Panc1 (cell line): ENCODE results near the gene SPEF1. TPM values are rescaled to one million over a fixed set of nuclear protein-coding genes. Genes with fewer than 3 reads are reported as not detected.

ENCODE experiments used
- ATAC-seq: fragments of 200-7000 bp; cut with Tn5 transposase; 2 replicates; pipeline ENCODE4 v1.9.1; 2020; ENCODE audit warnings: mild to moderate bottlenecking, moderate library complexity
- BruUV-seq: library from RNA; stranded (reverse); fragments of 400-500 nt; replicated peaks from 2 replicates; lab custom pipeline; 2021; lab: Mats Ljungman, UMichigan
- CTCF ChIA-PET: fragments of 300-600 bp; sonication (Branson Sonifier 250); formaldehyde crosslinking; loops from one replicate; lab custom pipeline; 2022; ENCODE audit warnings: antibody characterized with exemption; lab: Charles Lee
- POLR2A ChIA-PET: fragments of 300-600 bp; sonication (Branson Sonifier 250); formaldehyde crosslinking; loops from one replicate; lab custom pipeline; 2022; ENCODE audit warnings: antibody characterized with exemption; lab: Charles Lee
- DNase-seq: peaks from one replicate; pipeline ENCODE4 v3.0.0-alpha.2; 2010; ENCODE audit warnings: low read depth, low spot score
- H3K27ac ChIP-seq: 2 replicates; pipeline ENCODE4 v1.5.1; 2011; ENCODE audit warnings: mild to moderate bottlenecking, low read length, inconsistent platforms
- H3K27me3 ChIP-seq: fragments of 200-500 bp; sonication (Bioruptor generic); 2 replicates; pipeline ENCODE4 v1.6.0; 2014; ENCODE audit warnings: low read length, inconsistent platforms; ENCODE audit not compliant: control insufficient read depth, insufficient read depth
- H3K36me3 ChIP-seq: fragments of 200-500 bp; sonication (Bioruptor generic); 2 replicates; pipeline ENCODE4 v1.5.1; 2014; ENCODE audit warnings: inconsistent platforms, mild to moderate bottlenecking, low read length, moderate library complexity; ENCODE audit not compliant: control insufficient read depth, insufficient read depth
- H3K4me1 ChIP-seq: 2 replicates; pipeline ENCODE4 v1.5.1; 2011; ENCODE audit warnings: inconsistent platforms, mild to moderate bottlenecking, low read length, moderate library complexity; ENCODE audit not compliant: control insufficient read depth, insufficient read depth
- H3K4me3 ChIP-seq, 2 experiments: 2 replicates each; pipeline ENCODE4 v1.5.1; 2011 to 2012; ENCODE audit warnings: low read depth in 2 of 2, low read length in 2 of 2, mild to moderate bottlenecking in 2 of 2, inconsistent platforms in 1 of 2, moderate library complexity in 1 of 2
- H3K9me3 ChIP-seq: fragments of 200-500 bp; sonication (Bioruptor generic); 2 replicates; pipeline ENCODE4 v1.5.1; 2014; ENCODE audit warnings: low read depth, mild to moderate bottlenecking, inconsistent platforms, low read length, moderate library complexity; ENCODE audit not compliant: control insufficient read depth, insufficient read depth
- POLR2AphosphoS5 ChIP-seq: IDR thresholded peaks from 2 replicates; pipeline ENCODE4 v1.6.1; 2012; ENCODE audit warnings: mild to moderate bottlenecking, low read depth, low read length, moderate library complexity
- SIN3A ChIP-seq: IDR thresholded peaks from 2 replicates; pipeline ENCODE4 v1.6.1; 2012; ENCODE audit warnings: low read depth, mild to moderate bottlenecking, low read length, moderate library complexity, borderline replicate concordance; ENCODE audit not compliant: insufficient read depth
- TCF7L2 ChIP-seq: IDR thresholded peaks from 2 replicates; pipeline ENCODE4 v1.6.1; 2011; ENCODE audit warnings: mild to moderate bottlenecking, low read depth, low read length, inconsistent platforms
- in situ Hi-C: cut with HindIII; loops from 2 replicates; pipeline ENCODE4 v1.10.0; 2016; ENCODE audit warnings: low sequenced_read_pairs, low pct_unique_long_range_greater_than_20kb
- intact Hi-C: fragments of 100-400 bp; cut with micrococcal nuclease; formaldehyde crosslinking; loops from one replicate; pipeline ENCODE4 v1.10.0; 2022; ENCODE audit not compliant: unreplicated experiment
- total RNA-seq: library from RNA; stranded (reverse); gene quantifications from one replicate; pipeline ENCODE4 v1.2.1, GENCODE V29; 2021; ENCODE audit not compliant: unreplicated experiment
- TF ChIP-seq, protein P1 (sequence below): fragments of 450-650 bp; IDR thresholded peaks from 2 replicates; pipeline ENCODE4 v1.5.1; 2017; ENCODE audit warnings: mild to moderate bottlenecking
- TF ChIP-seq, protein P2 (sequence below), 2 experiments: IDR thresholded peaks; 2 replicates each; pipeline ENCODE4 v1.6.1; 2011 to 2012; ENCODE audit warnings: low read depth in 2 of 2, control low read depth in 1 of 2, low read length in 1 of 2, mild to moderate bottlenecking in 1 of 2, moderate library complexity in 1 of 2; ENCODE audit not compliant: insufficient read depth in 1 of 2

SPEF1 gene
- total RNA-seq, 1 experiment from 2014 or later = 0.41 TPM

DNA sequence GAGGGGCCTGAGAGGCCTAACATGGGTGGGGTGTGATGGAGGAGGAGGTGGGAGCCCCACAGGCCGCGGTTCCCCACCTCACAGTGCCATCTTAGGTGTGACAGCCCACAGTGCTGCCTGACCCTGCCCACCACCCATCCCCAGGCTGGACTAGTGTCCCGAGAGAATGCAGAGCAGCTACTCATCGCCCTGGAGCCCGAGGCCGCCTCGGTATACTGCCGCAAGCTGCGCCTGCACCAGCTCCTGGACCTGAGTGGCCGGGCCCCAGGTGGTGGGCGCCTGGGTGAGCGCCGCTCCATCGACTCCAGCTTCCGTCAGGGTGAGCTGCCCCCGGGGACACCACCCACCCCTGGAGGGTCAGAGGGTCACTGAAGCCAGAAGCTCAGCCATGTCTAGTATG lies 33.2 kb downstream of the SPEF1 start:
- CTCF ChIA-PET = interaction anchor here (0.6 to 2.1 kb wide), 2 partner anchors 14 to 32 kb away, joined by 3 to 10 read pairs; no protein-coding TSS in a partner anchor
- Histone ChIP-seq H3K36me3 (no peaks in the 10 kb centered on the region), H3K27ac (no peak overlapping the region), H3K4me1 (no peaks in the 10 kb centered on the region; the same call in 1 of the 2 replicates), H3K4me3 (no peak overlapping the region), H3K9me3 (no peaks in the 10 kb centered on the region), H3K27me3 (peaks cover 6% of the 10 kb centered on the region)
- ATAC-seq (no peak), DNase-seq (no peak)
- TF ChIP-seq TCF7L2 = no peak
- TF ChIP-seq SIN3A = no peak
- TF ChIP-seq, protein P1, sequence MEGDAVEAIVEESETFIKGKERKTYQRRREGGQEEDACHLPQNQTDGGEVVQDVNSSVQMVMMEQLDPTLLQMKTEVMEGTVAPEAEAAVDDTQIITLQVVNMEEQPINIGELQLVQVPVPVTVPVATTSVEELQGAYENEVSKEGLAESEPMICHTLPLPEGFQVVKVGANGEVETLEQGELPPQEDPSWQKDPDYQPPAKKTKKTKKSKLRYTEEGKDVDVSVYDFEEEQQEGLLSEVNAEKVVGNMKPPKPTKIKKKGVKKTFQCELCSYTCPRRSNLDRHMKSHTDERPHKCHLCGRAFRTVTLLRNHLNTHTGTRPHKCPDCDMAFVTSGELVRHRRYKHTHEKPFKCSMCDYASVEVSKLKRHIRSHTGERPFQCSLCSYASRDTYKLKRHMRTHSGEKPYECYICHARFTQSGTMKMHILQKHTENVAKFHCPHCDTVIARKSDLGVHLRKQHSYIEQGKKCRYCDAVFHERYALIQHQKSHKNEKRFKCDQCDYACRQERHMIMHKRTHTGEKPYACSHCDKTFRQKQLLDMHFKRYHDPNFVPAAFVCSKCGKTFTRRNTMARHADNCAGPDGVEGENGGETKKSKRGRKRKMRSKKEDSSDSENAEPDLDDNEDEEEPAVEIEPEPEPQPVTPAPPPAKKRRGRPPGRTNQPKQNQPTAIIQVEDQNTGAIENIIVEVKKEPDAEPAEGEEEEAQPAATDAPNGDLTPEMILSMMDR = no peak
- TF ChIP-seq, protein P2, sequence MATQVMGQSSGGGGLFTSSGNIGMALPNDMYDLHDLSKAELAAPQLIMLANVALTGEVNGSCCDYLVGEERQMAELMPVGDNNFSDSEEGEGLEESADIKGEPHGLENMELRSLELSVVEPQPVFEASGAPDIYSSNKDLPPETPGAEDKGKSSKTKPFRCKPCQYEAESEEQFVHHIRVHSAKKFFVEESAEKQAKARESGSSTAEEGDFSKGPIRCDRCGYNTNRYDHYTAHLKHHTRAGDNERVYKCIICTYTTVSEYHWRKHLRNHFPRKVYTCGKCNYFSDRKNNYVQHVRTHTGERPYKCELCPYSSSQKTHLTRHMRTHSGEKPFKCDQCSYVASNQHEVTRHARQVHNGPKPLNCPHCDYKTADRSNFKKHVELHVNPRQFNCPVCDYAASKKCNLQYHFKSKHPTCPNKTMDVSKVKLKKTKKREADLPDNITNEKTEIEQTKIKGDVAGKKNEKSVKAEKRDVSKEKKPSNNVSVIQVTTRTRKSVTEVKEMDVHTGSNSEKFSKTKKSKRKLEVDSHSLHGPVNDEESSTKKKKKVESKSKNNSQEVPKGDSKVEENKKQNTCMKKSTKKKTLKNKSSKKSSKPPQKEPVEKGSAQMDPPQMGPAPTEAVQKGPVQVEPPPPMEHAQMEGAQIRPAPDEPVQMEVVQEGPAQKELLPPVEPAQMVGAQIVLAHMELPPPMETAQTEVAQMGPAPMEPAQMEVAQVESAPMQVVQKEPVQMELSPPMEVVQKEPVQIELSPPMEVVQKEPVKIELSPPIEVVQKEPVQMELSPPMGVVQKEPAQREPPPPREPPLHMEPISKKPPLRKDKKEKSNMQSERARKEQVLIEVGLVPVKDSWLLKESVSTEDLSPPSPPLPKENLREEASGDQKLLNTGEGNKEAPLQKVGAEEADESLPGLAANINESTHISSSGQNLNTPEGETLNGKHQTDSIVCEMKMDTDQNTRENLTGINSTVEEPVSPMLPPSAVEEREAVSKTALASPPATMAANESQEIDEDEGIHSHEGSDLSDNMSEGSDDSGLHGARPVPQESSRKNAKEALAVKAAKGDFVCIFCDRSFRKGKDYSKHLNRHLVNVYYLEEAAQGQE (IDR thresholded peaks at IDR 0.05; ENCODE audit: insufficient read depth in 1 of 2, low read depth in 2 of 2, low read length in 1 of 2) = no peak
- no peak for TF ChIP-seq POLR2AphosphoS5
- no TSS peak for BruUV-seq
- in situ Hi-C loops = no loop called here
- POLR2A ChIA-PET = no interaction called here
- intact Hi-C loops = loop anchor here (10.0 kb wide), 1 partner anchor 73 kb away; no protein-coding TSS in a partner anchor

DNA sequence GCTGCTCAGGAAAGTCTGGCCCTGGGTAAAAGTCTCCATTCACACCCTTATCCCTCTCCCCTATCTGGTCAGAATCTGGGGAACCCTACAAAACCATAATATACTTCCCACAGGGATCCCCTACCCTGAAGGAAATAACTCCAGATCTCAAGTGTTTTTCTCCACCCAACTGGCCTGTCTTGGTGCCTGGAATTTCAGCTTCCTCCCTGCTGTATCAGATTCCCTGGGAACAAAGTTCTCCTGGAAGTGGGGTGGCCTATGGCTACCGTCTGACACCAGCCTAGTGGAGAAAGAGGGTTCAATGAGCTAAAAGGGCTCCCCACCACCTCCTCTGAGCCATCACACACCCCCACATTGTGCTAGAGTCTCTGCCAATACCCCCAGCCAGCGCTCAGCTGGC lies 33.8 kb downstream of the SPEF1 start:
- in situ Hi-C loops = no loop called here

More for the DNA sequence above, 33.8 kb downstream of the SPEF1 start:
- BruUV-seq = no TSS peak
- Histone ChIP-seq H3K36me3 (no peaks in the 10 kb centered on the region), H3K4me3 (no peak overlapping the region), H3K27me3 (peaks cover 6% of the 10 kb centered on the region), H3K27ac (no peak overlapping the region), H3K9me3 (no peaks in the 10 kb centered on the region), H3K4me1 (no peaks in the 10 kb centered on the region; the same call in 1 of the 2 replicates)
- ATAC-seq = no peak
- TF ChIP-seq POLR2AphosphoS5 (no peak), SIN3A (no peak), TCF7L2 (no peak)
- TF ChIP-seq, protein P1 = no peak
- TF ChIP-seq, protein P2 (IDR thresholded peaks at IDR 0.05; ENCODE audit: insufficient read depth in 1 of 2, low read depth in 2 of 2, low read length in 1 of 2) = no peak
- intact Hi-C loops = loop anchor here (10.0 kb wide), 1 partner anchor 73 kb away; no protein-coding TSS in a partner anchor
- ChIA-PET POLR2A (no interaction called here), CTCF (no interaction called here)
- DNase-seq = no peak
